Gastroesophageal sphincter (tissue), 3 donors: ENCODE data around the gene PPP1R14B.

ENCODE experiments used
- POLR2A ChIP-seq, 2 donors: fragments of 450-650 bp; IDR thresholded peaks; one replicate each; pipeline ENCODE4 v1.6.1; 2017; ENCODE audit warnings: antibody characterized with exemption in 2 of 2, mild to moderate bottlenecking in 2 of 2, moderate library complexity in 1 of 2
- TF ChIP-seq, protein P1 (sequence below), 4 experiments: fragments of 200-600 bp in 2 of 4; fragments of 450-650 bp in 2 of 4; sonication (generic) in 1 of 4; IDR thresholded peaks; one replicate each; pipeline ENCODE4 v1.5.1; 2017 to 2019; ENCODE audit warnings: antibody characterized with exemption in 4 of 4, mild to moderate bottlenecking in 2 of 4, moderate library complexity in 2 of 4

DNA sequence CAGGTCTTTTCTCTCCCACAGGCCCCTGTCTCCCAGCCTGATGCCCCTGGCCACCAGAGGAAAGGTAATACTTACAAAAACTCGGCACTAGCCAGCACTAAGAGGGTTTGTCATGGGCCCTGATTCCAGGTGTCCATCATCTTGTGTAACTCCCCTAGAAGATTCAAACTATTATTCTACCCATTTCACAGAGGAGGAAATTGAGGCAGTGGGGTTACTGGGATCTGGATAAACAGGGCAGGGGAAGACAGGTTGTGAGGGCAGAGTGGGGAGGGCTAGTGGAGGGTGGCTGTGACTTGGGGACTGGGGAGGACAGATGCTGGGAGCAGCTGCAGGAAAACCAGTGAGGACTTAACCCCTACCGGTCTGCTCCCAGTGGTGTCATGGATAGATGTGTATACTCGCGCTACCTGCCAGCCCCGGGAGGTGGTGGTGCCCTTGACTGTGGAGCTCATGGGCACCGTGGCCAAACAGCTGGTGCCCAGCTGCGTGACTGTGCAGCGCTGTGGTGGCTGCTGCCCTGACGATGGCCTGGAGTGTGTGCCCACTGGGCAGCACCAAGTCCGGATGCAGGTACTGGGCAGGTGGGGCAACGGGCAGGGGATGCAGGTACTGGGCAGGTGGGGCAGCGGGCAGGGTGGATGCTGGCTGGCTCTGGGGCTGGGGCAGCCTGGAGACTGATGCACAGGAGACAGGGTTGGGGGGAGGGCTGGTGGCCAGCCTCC is 11.1 kb downstream of the PPP1R14B start:
- TF ChIP-seq, protein P1, sequence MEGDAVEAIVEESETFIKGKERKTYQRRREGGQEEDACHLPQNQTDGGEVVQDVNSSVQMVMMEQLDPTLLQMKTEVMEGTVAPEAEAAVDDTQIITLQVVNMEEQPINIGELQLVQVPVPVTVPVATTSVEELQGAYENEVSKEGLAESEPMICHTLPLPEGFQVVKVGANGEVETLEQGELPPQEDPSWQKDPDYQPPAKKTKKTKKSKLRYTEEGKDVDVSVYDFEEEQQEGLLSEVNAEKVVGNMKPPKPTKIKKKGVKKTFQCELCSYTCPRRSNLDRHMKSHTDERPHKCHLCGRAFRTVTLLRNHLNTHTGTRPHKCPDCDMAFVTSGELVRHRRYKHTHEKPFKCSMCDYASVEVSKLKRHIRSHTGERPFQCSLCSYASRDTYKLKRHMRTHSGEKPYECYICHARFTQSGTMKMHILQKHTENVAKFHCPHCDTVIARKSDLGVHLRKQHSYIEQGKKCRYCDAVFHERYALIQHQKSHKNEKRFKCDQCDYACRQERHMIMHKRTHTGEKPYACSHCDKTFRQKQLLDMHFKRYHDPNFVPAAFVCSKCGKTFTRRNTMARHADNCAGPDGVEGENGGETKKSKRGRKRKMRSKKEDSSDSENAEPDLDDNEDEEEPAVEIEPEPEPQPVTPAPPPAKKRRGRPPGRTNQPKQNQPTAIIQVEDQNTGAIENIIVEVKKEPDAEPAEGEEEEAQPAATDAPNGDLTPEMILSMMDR (IDR thresholded peaks at IDR 0.05), result no peak
- no peak for TF ChIP-seq POLR2A (IDR thresholded peaks at IDR 0.05)
